Activated T-cell treated with anti-CD3 and anti-CD28 coated beads, Interleukin-2, amount 50 U/mL, for 4 hours (primary cell): ENCODE measurements around the gene RFXANK. TPM values are rescaled to one million over a fixed set of nuclear protein-coding genes. Genes with fewer than 3 reads are reported as not detected.
A peak's percentile ranks its signal among the peaks of the same experiment; 100 is the strongest.

Source experiments
- ATAC-seq, 2 donors: fragments of 200-7000 bp; cut with Tn5 transposase; one replicate each; pipeline ENCODE4 v1.10.0; 2021
- DNase-seq: peaks from one replicate; pipeline ENCODE4 v3.0.0-alpha.2; 2020
- H3K27me3 Mint-ChIP-seq: one replicate; pipeline ENCODE4 v1.8.0; 2021; ENCODE audit warnings: low read depth, mixed read lengths
- H3K36me3 Mint-ChIP-seq: one replicate; pipeline ENCODE4 v1.8.0; 2022; ENCODE audit warnings: mixed read lengths; ENCODE audit not compliant: insufficient read depth
- H3K4me1 Mint-ChIP-seq: one replicate; pipeline ENCODE4 v1.8.0; 2021; ENCODE audit warnings: low read depth, mixed read lengths
- H3K4me3 Mint-ChIP-seq: one replicate; pipeline ENCODE4 v1.8.0; 2021; ENCODE audit warnings: mild to moderate bottlenecking, moderate library complexity, mixed read lengths
- H3K9me3 Mint-ChIP-seq: one replicate; pipeline ENCODE4 v1.8.0; 2021; ENCODE audit warnings: mixed read lengths
- total RNA-seq, 3 donors: library from RNA; stranded (reverse); gene quantifications; one replicate each; pipeline ENCODE4 v1.2.1, GENCODE V29; 2021

Gene RFXANK
- total RNA-seq, 3 donors from 2014 or later: 110 to 120 (median 118) TPM

DNA sequence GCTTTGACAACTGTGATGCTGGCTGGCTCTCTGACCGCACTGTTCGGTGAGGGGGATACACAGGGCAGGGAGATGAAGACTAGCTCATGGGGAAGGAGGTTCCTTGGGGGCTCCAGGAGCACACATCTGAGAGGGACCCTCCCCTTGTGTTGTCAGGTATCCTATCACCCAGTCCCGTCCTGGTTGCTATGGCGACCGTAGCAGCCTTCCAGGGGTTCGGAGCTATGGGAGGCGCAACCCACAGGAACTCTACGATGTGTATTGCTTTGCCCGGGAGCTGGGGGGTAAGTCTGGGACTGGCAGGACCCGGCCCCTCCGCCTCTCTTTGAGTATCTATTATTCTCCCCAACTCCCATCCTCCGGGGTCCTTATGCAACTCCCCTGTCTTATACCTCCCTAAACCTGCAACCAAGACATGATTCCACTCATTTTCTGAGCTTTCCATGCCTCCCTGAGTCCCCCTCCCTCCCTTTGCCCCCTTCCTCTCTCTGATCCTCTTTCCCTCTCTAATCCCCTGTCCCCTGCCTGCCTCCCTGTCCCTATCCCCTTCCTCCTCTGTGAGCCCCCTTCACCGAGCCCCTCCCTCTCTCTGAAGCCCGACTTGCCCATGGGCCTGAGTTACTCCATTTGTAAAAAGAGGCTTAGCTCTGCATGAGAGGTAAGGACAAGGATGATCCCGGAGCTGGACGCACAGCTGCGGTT lies 32.2 kb downstream of the RFXANK start:
- peaks cover 5% of the 10 kb centered on the region for H3K27me3 Mint-ChIP-seq
- no peaks in the 10 kb centered on the region for H3K36me3 Mint-ChIP-seq
- peaks cover 4% of the 10 kb centered on the region for H3K4me1 Mint-ChIP-seq

DNA sequence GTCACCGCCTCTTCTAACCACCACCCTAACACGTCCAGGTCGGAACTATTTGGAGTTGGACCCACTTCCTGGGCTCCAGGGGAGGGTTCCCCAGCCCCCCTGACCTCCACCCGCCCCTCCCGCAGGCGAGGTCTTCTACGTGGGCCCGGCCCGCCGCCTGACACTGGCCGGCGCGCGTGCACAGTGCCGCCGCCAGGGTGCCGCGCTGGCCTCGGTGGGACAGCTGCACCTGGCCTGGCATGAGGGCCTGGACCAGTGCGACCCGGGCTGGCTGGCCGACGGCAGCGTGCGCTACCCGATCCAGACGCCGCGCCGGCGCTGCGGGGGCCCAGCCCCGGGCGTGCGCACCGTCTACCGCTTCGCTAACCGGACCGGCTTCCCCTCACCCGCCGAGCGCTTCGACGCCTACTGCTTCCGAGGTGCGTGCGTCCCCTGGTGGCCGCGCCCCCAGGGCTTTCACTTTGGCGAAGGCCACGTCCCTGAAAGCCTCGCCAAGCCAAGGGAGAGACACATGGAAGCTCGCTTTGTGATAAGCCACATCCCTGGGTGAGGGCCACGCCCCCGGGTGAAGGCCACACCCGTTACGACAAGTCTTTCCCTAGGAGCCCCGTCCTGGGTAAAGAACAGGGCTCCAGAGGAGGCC lies 32.9 kb downstream of the RFXANK start:
- Mint-ChIP-seq H3K27me3 (peaks cover 5% of the 10 kb centered on the region), H3K4me3 (peak overlapping the region; percentile 71), H3K36me3 (no peaks in the 10 kb centered on the region), H3K4me1 (peaks cover 4% of the 10 kb centered on the region), H3K9me3 (no peaks in the 10 kb centered on the region)
- peak; percentile 70 for DNase-seq
- peak; percentile 89 to 91 for ATAC-seq

More for the DNA sequence above, 32.2 kb downstream of the RFXANK start:
- H3K4me3 Mint-ChIP-seq: peak overlapping the region; percentile 57
- DNase-seq: no peak
- no peaks in the 10 kb centered on the region for H3K9me3 Mint-ChIP-seq
- no peak for ATAC-seq

DNA sequence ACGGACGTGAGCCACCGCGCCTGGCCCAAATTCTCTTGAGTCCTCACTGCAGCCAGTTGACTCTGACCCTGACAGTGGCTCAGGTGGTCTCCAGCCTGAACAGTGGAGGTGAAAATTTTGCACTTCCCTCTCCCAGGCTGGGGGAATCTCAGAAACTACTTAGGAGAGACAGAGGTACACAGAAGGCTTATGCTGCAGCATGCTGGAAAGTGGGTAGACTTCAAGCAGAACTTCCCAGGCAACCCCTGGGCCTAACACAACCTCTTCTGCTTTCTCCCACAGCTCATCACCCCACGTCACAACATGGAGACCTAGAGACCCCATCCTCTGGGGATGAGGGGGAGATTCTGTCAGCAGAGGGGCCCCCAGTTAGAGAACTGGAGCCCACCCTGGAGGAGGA lies 34.1 kb downstream of the RFXANK start:
- H3K27me3 Mint-ChIP-seq: peaks cover 5% of the 10 kb centered on the region
- peaks cover 4% of the 10 kb centered on the region for H3K4me1 Mint-ChIP-seq
- H3K36me3 Mint-ChIP-seq: no peaks in the 10 kb centered on the region
- no peak overlapping the region for H3K4me3 Mint-ChIP-seq
- ATAC-seq (no peak), DNase-seq (no peak)
- no peaks in the 10 kb centered on the region for H3K9me3 Mint-ChIP-seq

DNA sequence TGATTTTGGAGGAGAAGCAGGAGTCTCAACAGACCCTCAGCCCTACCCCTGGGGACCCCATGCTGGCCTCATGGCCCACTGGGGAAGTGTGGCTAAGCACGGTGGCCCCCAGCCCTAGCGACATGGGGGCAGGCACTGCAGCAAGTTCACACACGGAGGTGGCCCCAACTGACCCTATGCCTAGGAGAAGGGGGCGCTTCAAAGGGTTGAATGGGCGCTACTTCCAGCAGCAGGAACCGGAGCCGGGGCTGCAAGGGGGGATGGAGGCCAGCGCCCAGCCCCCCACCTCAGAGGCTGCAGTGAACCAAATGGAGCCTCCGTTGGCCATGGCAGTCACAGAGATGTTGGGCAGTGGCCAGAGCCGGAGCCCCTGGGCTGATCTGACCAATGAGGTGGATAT lies 34.6 kb downstream of the RFXANK start:
- no peak overlapping the region for H3K4me3 Mint-ChIP-seq
- ATAC-seq (no peak), DNase-seq (no peak)
- peaks cover 4% of the 10 kb centered on the region for H3K4me1 Mint-ChIP-seq
- no peaks in the 10 kb centered on the region for H3K9me3 Mint-ChIP-seq
- H3K36me3 Mint-ChIP-seq: no peaks in the 10 kb centered on the region
- peaks cover 5% of the 10 kb centered on the region for H3K27me3 Mint-ChIP-seq

DNA sequence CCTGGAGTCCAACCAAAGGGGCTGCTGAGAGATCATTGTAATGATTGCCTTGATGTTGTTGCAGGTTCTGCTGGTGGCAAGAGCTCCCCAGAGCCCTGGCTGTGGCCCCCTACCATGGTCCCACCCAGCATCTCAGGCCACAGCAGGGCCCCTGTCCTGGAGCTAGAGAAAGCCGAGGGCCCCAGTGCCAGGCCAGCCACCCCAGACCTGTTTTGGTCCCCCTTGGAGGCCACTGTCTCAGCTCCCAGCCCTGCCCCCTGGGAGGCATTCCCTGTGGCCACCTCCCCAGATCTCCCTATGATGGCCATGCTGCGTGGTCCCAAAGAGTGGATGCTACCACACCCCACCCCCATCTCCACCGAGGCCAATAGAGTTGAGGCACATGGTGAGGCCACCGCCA lies 35.2 kb downstream of the RFXANK start:
- H3K4me1 Mint-ChIP-seq: peaks cover 4% of the 10 kb centered on the region

DNA sequence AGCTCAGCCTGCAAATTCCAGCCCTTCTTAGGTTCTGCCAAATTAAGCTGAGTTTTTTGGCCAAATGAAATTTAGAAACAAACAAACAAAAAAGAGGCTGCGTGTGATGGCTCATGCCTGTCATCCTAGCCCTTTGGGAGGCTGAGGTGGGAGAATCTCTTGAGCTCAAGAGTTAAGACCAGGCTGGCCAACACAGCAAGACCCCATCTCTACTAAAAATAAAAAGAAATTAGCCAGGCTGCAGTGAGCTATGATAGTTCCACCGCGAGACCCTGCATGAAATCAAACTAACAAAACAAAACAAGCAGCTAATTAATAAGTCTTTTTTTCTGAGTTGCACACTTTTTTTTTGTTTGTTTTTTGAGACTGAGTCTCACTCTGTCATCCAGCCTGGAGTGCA lies 37.6 kb downstream of the RFXANK start:
- peaks cover 7% of the 10 kb centered on the region for H3K9me3 Mint-ChIP-seq
- H3K27me3 Mint-ChIP-seq: peaks cover 5% of the 10 kb centered on the region
- H3K4me3 Mint-ChIP-seq: no peak overlapping the region
- DNase-seq (no peak), ATAC-seq (no peak)
- peaks cover 4% of the 10 kb centered on the region for H3K4me1 Mint-ChIP-seq
- H3K36me3 Mint-ChIP-seq: no peaks in the 10 kb centered on the region

More for the DNA sequence above, 35.2 kb downstream of the RFXANK start:
- peaks cover 5% of the 10 kb centered on the region for H3K27me3 Mint-ChIP-seq
- H3K4me3 Mint-ChIP-seq: no peak overlapping the region
- H3K36me3 Mint-ChIP-seq: no peaks in the 10 kb centered on the region
- H3K9me3 Mint-ChIP-seq: no peaks in the 10 kb centered on the region
- no peak for DNase-seq
- ATAC-seq: no peak

DNA sequence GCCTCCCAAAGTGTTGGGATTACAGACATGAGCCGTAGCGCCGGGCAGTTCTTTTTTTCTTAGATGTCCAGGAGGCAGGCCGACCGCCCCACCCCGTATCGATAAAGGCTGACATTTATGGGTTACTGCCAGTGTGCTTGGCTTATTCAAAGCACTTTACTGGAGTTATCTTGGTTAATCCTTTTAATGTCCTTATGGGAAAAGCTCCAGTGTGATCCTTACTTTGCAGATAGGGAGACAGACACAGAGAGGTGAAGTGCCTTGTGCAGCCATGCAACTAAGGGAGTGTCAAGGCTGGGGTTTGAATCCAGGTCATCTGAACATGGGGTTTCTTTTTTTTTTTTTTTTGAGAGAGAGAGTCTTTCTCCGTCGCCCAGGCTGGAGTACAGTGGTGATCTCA lies 38.9 kb downstream of the RFXANK start:
- H3K27me3 Mint-ChIP-seq: peaks cover 5% of the 10 kb centered on the region
- no peak overlapping the region for H3K4me3 Mint-ChIP-seq
- ATAC-seq: no peak
- H3K4me1 Mint-ChIP-seq: no peaks in the 10 kb centered on the region
- peaks cover 10% of the 10 kb centered on the region for H3K9me3 Mint-ChIP-seq
- H3K36me3 Mint-ChIP-seq: no peaks in the 10 kb centered on the region
- no peak for DNase-seq

DNA sequence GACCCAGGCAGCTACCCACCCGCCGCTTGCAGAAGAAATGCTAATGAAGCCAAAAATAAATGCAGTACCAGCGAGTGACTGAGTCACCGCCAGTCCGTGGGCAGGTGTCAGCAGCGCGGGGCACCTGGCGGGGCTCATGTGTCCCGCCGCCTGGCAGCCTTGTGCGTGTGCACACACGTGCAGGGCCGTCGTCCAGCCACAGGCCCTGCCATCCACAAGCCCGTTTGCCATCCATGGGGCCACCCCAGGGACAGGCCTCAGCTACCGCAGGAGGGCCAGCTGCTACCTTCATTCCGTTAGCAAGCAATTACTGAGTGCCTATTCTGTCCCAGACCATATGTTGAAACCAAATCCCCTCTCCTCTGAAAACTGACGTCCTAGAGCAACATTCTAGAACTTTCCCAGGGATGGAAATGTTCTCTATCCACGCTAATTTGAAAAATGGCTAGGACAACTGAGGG lies 40.2 kb downstream of the RFXANK start:
- no peaks in the 10 kb centered on the region for H3K36me3 Mint-ChIP-seq
- no peak for ATAC-seq
- H3K27me3 Mint-ChIP-seq: peaks cover 5% of the 10 kb centered on the region
- H3K9me3 Mint-ChIP-seq: peaks cover 14% of the 10 kb centered on the region
- no peak for DNase-seq
- H3K4me1 Mint-ChIP-seq: no peaks in the 10 kb centered on the region
- no peak overlapping the region for H3K4me3 Mint-ChIP-seq

DNA sequence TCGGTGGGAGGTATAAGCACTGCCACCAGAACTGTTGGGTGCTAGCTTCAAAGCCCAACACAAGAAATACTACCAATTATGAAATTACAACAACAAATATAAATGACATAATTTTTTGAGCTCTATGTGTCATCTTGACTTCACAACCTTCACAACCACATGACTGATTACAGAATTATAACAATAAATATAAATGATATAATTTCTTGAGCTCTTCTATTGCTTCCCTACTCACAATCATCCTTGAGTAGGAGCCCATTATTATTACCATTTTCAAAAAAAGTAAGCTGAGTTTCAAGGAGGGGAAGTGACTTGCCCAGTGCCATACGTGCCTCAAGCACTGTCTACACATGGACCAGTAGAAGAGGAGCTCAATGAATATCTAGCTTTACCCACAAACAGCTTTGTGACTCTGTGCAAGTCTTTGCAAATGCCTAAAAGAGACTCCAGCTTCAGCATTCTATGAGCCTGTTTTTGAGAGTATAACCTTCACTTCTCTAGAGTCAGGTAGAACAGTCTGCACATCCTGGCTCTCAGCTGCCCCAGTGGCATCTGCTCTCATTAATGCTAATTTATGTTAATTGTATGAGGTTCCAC lies 42.3 kb downstream of the RFXANK start:
- ATAC-seq (no peak), DNase-seq (no peak)
- Mint-ChIP-seq H3K4me3 (no peak overlapping the region), H3K4me1 (no peaks in the 10 kb centered on the region), H3K36me3 (no peaks in the 10 kb centered on the region), H3K27me3 (peaks cover 9% of the 10 kb centered on the region), H3K9me3 (peaks cover 14% of the 10 kb centered on the region)

DNA sequence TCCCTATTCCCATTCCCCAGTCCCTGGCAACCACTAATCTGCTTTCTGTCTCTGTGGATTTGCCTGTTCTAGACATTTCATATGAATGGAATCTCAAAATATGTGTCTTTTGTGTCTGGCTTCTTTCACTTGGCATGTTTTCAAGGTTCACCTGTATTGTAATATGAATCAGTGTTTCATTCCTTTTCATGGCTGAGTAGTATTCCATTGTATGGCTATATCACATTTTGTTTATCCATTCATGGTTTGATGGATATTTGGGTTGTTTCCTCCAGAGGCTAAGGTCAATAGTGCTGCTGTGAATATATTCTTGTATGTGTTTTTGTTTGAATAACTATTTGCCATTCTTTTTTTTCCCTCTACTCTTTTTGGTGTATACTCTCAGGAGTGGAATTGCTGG lies 44.1 kb downstream of the RFXANK start:
- DNase-seq: no peak
- no peak for ATAC-seq
- Mint-ChIP-seq H3K4me1 (no peaks in the 10 kb centered on the region), H3K9me3 (peaks cover 14% of the 10 kb centered on the region), H3K36me3 (no peaks in the 10 kb centered on the region), H3K4me3 (no peak overlapping the region), H3K27me3 (peaks cover 20% of the 10 kb centered on the region)

DNA sequence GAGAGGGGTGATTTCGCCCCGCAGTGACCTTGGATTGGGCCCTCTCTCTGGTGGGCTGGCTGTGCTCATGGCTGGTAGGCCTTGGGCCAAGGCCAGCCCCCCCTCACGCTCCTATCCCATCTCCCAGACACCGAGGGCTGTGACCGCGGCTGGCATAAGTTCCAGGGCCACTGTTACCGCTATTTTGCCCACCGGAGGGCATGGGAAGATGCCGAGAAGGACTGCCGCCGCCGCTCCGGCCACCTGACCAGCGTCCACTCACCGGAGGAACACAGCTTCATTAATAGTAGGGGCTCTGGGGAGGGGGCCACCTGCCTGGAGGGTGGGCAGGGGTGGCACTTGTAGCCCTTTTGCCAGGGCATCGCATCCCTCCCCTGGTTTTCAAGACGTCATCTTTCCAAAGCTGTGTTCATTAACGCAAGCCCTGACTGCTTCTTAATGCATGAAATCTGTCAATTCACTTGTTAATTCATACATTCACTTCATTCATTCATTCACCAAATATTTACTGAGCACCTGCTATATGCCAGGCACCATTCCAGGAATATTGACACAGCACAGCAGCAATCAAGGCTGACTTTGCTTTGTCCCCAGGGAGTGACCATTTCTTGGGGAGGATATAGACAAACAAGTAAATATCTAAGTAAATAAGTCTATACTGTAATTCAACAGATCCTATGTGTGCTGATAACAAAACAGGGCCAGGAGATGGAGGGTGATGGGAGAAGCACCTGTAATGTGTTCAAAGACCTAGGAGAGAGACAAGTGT lies 46.3 kb downstream of the RFXANK start:
- ATAC-seq (no peak), DNase-seq (no peak)
- Mint-ChIP-seq H3K9me3 (peaks cover 14% of the 10 kb centered on the region), H3K4me1 (no peaks in the 10 kb centered on the region), H3K27me3 (peaks cover 21% of the 10 kb centered on the region), H3K36me3 (no peaks in the 10 kb centered on the region), H3K4me3 (no peak overlapping the region)

DNA sequence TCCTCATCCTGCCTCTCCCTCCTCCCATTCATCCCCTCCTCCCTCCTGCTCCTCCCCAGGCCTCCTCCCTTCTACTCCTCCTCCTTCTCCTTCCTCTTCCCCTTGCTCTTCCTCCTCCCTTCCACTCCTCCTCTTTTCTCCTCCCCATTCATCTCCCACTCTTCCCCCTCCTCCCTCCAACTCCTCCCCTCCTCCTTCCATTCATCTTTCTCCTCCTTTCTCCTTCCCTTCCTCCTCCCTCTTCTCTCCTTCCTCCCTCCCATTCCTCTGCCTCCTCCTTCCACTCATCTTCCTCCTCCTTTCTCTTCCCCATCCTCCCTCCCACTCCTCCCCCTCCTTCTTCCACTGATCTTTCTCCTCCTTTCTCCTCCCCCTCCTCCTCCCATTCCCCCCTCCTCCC lies 47.6 kb downstream of the RFXANK start:
- Mint-ChIP-seq H3K36me3 (no peaks in the 10 kb centered on the region), H3K9me3 (peaks cover 7% of the 10 kb centered on the region)
- ATAC-seq: no peak

DNA sequence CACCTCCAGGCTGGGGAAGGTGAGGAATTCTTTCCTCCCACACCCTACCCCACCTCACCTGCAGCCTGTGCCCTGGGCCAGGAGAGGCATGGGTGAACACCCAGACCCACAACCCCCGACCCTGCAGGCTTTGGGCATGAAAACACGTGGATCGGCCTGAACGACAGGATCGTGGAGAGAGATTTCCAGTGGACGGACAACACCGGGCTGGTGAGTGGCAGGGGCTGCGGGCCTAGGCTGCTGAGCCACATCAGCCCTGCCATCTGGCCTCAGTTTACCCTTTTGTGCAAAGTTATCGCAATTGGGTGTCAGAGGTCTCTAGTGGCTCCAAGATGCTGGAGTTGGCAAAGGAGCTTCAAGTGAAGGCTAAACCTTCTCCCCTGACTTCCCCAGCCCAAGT lies 48.4 kb downstream of the RFXANK start:
- no peak for ATAC-seq
- Mint-ChIP-seq H3K27me3 (peaks cover 21% of the 10 kb centered on the region), H3K4me1 (no peaks in the 10 kb centered on the region), H3K4me3 (no peak overlapping the region), H3K36me3 (no peaks in the 10 kb centered on the region), H3K9me3 (peaks cover 7% of the 10 kb centered on the region)
- no peak for DNase-seq

More for the DNA sequence above, 47.6 kb downstream of the RFXANK start:
- Mint-ChIP-seq H3K27me3 (peaks cover 21% of the 10 kb centered on the region), H3K4me1 (no peaks in the 10 kb centered on the region), H3K4me3 (no peak overlapping the region)
- no peak for DNase-seq

DNA sequence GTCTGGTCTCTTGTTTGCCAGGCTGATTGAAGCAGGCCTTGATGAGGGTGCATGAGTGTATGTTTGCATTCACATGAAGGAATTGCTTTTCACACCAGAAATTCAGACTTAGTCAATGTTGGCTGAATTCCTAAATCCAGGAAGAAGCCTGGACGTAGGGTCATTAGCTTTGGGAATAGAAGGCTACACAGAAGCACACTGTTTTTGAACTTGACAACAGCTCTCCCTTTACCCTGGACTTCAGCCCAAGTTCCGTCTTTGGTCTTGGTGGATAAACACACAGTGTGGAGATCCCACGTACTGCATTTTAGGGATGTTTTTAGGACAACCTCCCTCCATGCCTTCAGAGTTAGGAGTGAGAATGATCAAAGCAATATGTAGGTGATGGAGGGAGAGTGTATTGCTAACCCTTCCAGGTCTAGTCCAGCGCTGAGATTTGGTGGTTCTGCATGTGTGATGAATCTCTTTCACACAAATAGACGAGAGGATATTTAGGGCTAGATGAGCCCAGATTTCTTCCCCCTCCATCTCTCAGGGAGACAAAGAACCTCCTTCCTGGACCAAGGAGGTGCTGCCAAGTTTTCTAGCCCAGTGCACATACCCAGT lies 58.2 kb downstream of the RFXANK start:
- Mint-ChIP-seq H3K4me3 (no peak overlapping the region), H3K27me3 (peaks cover 41% of the 10 kb centered on the region), H3K36me3 (no peaks in the 10 kb centered on the region), H3K4me1 (no peaks in the 10 kb centered on the region), H3K9me3 (no peaks in the 10 kb centered on the region)
- ATAC-seq: no peak
- DNase-seq: no peak
